H1 (cell line): Measurements from ENCODE around the gene TMEM222.

Experiments used
- BCL11A ChIP-seq, 2 experiments: IDR thresholded peaks; one replicate each; pipeline ENCODE4 v1.6.1; 2011; ENCODE audit warnings: low read depth in 2 of 2, low read length in 2 of 2, mild to moderate bottlenecking in 2 of 2
- CTCF ChIP-seq, 3 experiments: IDR thresholded peaks; 1 replicate in 2 of 3; 2 replicates in 1 of 3; pipeline versions ENCODE4 v1.5.1 to v1.6.1; 2011; ENCODE audit warnings: low read length in 3 of 3, mild to moderate bottlenecking in 3 of 3, inconsistent platforms in 2 of 3, low read depth in 1 of 3, moderate library complexity in 1 of 3; ENCODE audit not compliant: insufficient read depth in 1 of 3; ENCODE audit errors: control extremely low read depth in 1 of 3
- GABPA ChIP-seq: IDR thresholded peaks from 2 replicates; pipeline ENCODE4 v1.6.1; 2011; ENCODE audit warnings: mild to moderate bottlenecking, low read length, moderate library complexity, borderline replicate concordance; ENCODE audit not compliant: insufficient read depth
- MAX ChIP-seq: IDR thresholded peaks from 2 replicates; pipeline ENCODE4 v1.6.1; 2012; ENCODE audit warnings: inconsistent platforms
- SIN3A ChIP-seq, 2 experiments: IDR thresholded peaks in 1 of 2; conservative IDR thresholded peaks in 1 of 2; 2 replicates each; pipeline ENCODE4 v1.6.1; 2011 to 2012; ENCODE audit warnings: low read length in 2 of 2, improper control_type of control experiment in 1 of 2, low read depth in 1 of 2, mild to moderate bottlenecking in 1 of 2

GRCh38 chr1:27363766-27364695, 42.1 kb downstream of the TMEM222 start:
- no peak for TF ChIP-seq SIN3A (conservative IDR thresholded peaks at IDR 0.05 in 1 of 2, IDR thresholded peaks at IDR 0.05 in 1 of 2; ENCODE audit: low read depth in 1 of 2, low read length in 2 of 2)
- no peak for TF ChIP-seq GABPA
- TF ChIP-seq MAX: no peak
- no peak for TF ChIP-seq BCL11A (IDR thresholded peaks at IDR 0.05; ENCODE audit: low read depth in 2 of 2, low read length in 2 of 2)
- TF ChIP-seq CTCF (IDR thresholded peaks at IDR 0.05; ENCODE audit: control extremely low read depth in 1 of 3, insufficient read depth in 1 of 3, low read depth in 1 of 3, low read length in 3 of 3): no peak
